ENCODE measurements around the gene EDN1. TPM values are rescaled to one million over a fixed set of nuclear protein-coding genes. Genes with fewer than 3 reads are reported as not detected.

EDN1 gene
- total RNA-seq, 1 experiment from 2014 or later, result not detected

- in situ Hi-C loops (cut with HindIII; ENCODE audit: low pct_unique_long_range_greater_than_20kb, low sequenced_read_pairs), result no loop called here
- no peak for DNase-seq (ENCODE audit: low read depth, low spot score)
Observed at GRCh38 chr6:12333128-12333527, 43.0 kb downstream of the EDN1 start.

- DNase-seq (ENCODE audit: low read depth, low spot score), result no peak
- in situ Hi-C loops (cut with HindIII; ENCODE audit: low pct_unique_long_range_greater_than_20kb, low sequenced_read_pairs), result no loop called here
Observed at GRCh38 chr6:12334526-12335130, 44.5 kb downstream of the EDN1 start.

- DNase-seq (ENCODE audit: low read depth, low spot score), result no peak
- in situ Hi-C loops (cut with HindIII; ENCODE audit: low pct_unique_long_range_greater_than_20kb, low sequenced_read_pairs), result no loop called here
Observed at GRCh38 chr6:12335131-12335527, 45.0 kb downstream of the EDN1 start.

- in situ Hi-C loops (cut with HindIII; ENCODE audit: low pct_unique_long_range_greater_than_20kb, low sequenced_read_pairs), result no loop called here
- DNase-seq (ENCODE audit: low read depth, low spot score), result no peak
Observed at GRCh38 chr6:12335717-12336116, 45.6 kb downstream of the EDN1 start.

GRCh38 chr6:12336121-12336971, 46.2 kb downstream of the EDN1 start:
- in situ Hi-C loops (cut with HindIII; ENCODE audit: low pct_unique_long_range_greater_than_20kb, low sequenced_read_pairs), result no loop called here
- no peak for DNase-seq (ENCODE audit: low read depth, low spot score)

- in situ Hi-C loops (cut with HindIII; ENCODE audit: low pct_unique_long_range_greater_than_20kb, low sequenced_read_pairs), result no loop called here
- DNase-seq (ENCODE audit: low read depth, low spot score), result no peak
Observed at GRCh38 chr6:12339022-12339421, 48.9 kb downstream of the EDN1 start.

GRCh38 chr6:12339808-12340487, 49.8 kb downstream of the EDN1 start:
- in situ Hi-C loops (cut with HindIII; ENCODE audit: low pct_unique_long_range_greater_than_20kb, low sequenced_read_pairs), result no loop called here
- DNase-seq (ENCODE audit: low read depth, low spot score), result no peak

GRCh38 chr6:12340488-12340818, 50.3 kb downstream of the EDN1 start:
- in situ Hi-C loops (cut with HindIII; ENCODE audit: low pct_unique_long_range_greater_than_20kb, low sequenced_read_pairs), result no loop called here
- no peak for DNase-seq (ENCODE audit: low read depth, low spot score)

GRCh38 chr6:12342664-12343063, 52.5 kb downstream of the EDN1 start:
- DNase-seq (ENCODE audit: low read depth, low spot score), result no peak
- in situ Hi-C loops (cut with HindIII; ENCODE audit: low pct_unique_long_range_greater_than_20kb, low sequenced_read_pairs), result no loop called here

- no peak for DNase-seq (ENCODE audit: low read depth, low spot score)
- in situ Hi-C loops (cut with HindIII; ENCODE audit: low pct_unique_long_range_greater_than_20kb, low sequenced_read_pairs), result no loop called here
Observed at GRCh38 chr6:12343122-12343439, 52.9 kb downstream of the EDN1 start.

GRCh38 chr6:12343440-12344162, 53.4 kb downstream of the EDN1 start:
- in situ Hi-C loops (cut with HindIII; ENCODE audit: low pct_unique_long_range_greater_than_20kb, low sequenced_read_pairs), result no loop called here
- DNase-seq (ENCODE audit: low read depth, low spot score), result no peak

- in situ Hi-C loops (cut with HindIII; ENCODE audit: low pct_unique_long_range_greater_than_20kb, low sequenced_read_pairs), result no loop called here
- DNase-seq (ENCODE audit: low read depth, low spot score), result no peak
Observed at GRCh38 chr6:12344296-12344695, 54.1 kb downstream of the EDN1 start.

- in situ Hi-C loops (cut with HindIII; ENCODE audit: low pct_unique_long_range_greater_than_20kb, low sequenced_read_pairs), result no loop called here
- DNase-seq (ENCODE audit: low read depth, low spot score), result no peak
Observed at GRCh38 chr6:12344961-12345693, 55.0 kb downstream of the EDN1 start.

GRCh38 chr6:12345694-12346058, 55.5 kb downstream of the EDN1 start:
- in situ Hi-C loops (cut with HindIII; ENCODE audit: low pct_unique_long_range_greater_than_20kb, low sequenced_read_pairs), result no loop called here
- DNase-seq (ENCODE audit: low read depth, low spot score), result no peak

All from SK-MEL-5 (cell line).